ENCODE results near the gene ZNF891.

The ZNF891 gene

DNA sequence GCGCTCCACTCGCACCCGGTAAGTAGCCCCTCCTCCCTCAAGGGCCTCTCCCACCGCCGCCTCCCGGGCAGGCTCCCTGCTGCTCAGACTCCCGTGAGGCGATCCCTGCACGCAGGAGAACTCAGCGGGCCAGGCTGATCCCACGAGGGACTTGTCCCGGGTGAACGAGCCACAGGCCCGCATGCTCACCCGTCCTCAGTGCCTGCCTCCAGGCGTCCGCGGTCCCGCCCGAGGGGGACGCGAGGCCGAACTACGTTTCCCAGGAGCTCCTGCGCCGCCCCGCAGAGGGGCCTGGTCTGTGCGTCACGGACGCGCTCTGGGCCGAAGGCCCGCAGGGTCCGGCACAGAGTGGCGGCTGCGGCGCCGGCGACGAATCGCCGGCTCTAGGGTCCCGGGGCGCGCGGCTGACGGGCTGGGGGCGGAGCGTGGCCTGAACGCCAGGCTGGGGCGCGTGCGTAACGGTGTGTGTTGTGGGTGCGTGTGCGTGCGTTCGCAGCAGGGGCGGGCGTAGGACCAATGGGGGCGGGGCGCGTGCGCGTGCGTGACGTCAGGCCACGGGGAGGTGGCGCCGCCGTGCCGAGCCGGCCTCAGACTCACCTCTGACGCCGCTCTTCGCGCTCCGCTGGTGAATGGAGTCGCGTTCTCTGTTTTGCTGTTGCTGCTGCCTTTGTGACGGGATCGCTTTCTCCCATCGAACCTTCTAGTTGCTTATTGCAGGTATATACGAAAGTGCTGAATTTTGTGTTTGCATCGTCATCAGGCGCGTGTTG is at the start of gene ZNF891, which contains the start of gene ZNF10:
ZNF891 (minus strand) TSS at position 237 of the 770 bp plus-strand sequence. CDS start 8,356 bp downstream, outside the sequence.
ZNF10 (plus strand) TSS at position 590 of the 770 bp plus-strand sequence. CDS start 13,866 bp downstream, outside the sequence.
- Histone ChIP-seq H3K27ac (ENCODE audit: low read depth, low read length) (peak within 1 kb of the TSS; percentile 95), H3K27me3 (ENCODE audit: control insufficient read depth, insufficient read depth, low read length) (no peaks in the 10 kb centered on the region), H3K36me3 (ENCODE audit: control insufficient read depth, insufficient read depth, low read length) (peaks cover 24% of the 10 kb centered on the region), H3K4me1 (ENCODE audit: control insufficient read depth, insufficient read depth, low read length) (no peaks in the 10 kb centered on the region), H3K4me3 (ENCODE audit: low read length) (peak within 1 kb of the TSS; percentile 80), H3K9ac (ENCODE audit: low read length) (peak within 1 kb of the TSS; percentile 77)

DNA sequence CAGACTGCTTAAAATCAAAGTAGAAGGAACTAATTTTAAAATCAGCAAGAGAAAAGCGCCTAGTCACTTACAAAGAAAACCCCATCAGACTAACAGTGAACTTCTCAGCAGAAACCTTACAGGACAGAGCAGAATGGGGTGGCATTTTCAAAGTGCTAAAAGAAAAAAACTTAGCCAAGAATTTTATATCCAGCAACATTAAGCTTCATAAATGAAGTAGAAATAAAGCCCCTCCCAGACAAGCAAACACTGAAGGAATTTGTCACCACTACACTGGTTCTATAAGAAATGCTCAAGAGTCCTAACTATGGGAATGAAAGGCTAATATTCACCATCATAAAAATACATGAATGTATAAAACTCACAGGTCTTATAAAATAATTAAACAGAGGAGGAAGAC is 44.8 kb upstream of the ZNF891 start:
- no peaks in the 10 kb centered on the region for H3K4me1 ChIP-seq (ENCODE audit: control insufficient read depth, insufficient read depth, low read length)
- H3K4me3 ChIP-seq (ENCODE audit: low read length), result no peak overlapping the region
- no peaks in the 10 kb centered on the region for H3K27me3 ChIP-seq (ENCODE audit: control insufficient read depth, insufficient read depth, low read length)
- H3K36me3 ChIP-seq (ENCODE audit: control insufficient read depth, insufficient read depth, low read length), result no peaks in the 10 kb centered on the region
- no peak overlapping the region for H3K27ac ChIP-seq (ENCODE audit: low read depth, low read length)
- H3K9ac ChIP-seq (ENCODE audit: low read length), result no peak overlapping the region

DNA sequence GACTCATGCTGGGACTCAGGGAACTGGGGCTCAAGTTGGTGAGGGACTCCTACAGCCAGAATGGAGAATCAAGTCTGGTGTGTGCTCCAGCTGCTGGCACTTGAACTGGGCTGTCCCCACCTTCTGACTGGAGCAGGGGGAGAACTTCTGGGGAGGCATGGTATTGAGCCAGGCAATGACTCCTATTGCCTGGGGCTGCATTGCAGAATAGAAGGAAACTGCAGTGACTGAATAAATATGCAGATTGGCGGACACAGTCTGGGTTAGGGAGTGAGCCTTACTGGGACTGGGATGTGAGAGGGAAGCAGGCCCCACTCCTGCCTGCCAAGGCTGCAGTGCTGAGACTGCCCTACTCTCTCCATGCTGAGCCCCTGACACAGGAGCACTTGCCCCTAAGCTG is 42.4 kb upstream of the ZNF891 start:
- no peak overlapping the region for H3K27ac ChIP-seq (ENCODE audit: low read depth, low read length)
- H3K36me3 ChIP-seq (ENCODE audit: control insufficient read depth, insufficient read depth, low read length), result no peaks in the 10 kb centered on the region
- H3K27me3 ChIP-seq (ENCODE audit: control insufficient read depth, insufficient read depth, low read length), result no peaks in the 10 kb centered on the region
- no peaks in the 10 kb centered on the region for H3K4me1 ChIP-seq (ENCODE audit: control insufficient read depth, insufficient read depth, low read length)
- H3K4me3 ChIP-seq (ENCODE audit: low read length), result no peak overlapping the region
- H3K9ac ChIP-seq (ENCODE audit: low read length), result no peak overlapping the region

DNA sequence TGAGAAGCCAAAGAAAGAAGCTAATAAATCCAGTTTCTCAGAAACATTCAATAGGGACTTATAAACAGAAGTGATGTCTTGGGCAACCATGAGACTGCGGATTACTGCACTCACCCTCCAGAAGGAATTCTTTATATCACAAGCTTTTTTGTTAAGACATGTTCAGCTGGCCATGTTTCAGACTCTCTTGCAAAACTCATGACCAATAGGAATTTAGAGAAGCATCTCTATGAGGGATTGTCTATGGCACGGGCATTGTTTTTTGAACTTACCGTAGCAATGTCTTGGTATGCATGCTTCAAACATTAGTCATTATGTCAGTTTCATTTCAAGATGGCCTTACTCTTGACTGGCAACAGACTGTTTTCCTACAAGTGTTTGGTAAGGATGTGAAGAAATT is 35.7 kb upstream of the ZNF891 start:
- H3K9ac ChIP-seq (ENCODE audit: low read length), result no peak overlapping the region
- no peaks in the 10 kb centered on the region for H3K4me1 ChIP-seq (ENCODE audit: control insufficient read depth, insufficient read depth, low read length)
- no peaks in the 10 kb centered on the region for H3K27me3 ChIP-seq (ENCODE audit: control insufficient read depth, insufficient read depth, low read length)
- no peak overlapping the region for H3K27ac ChIP-seq (ENCODE audit: low read depth, low read length)
- no peak overlapping the region for H3K4me3 ChIP-seq (ENCODE audit: low read length)
- H3K36me3 ChIP-seq (ENCODE audit: control insufficient read depth, insufficient read depth, low read length), result no peaks in the 10 kb centered on the region

DNA sequence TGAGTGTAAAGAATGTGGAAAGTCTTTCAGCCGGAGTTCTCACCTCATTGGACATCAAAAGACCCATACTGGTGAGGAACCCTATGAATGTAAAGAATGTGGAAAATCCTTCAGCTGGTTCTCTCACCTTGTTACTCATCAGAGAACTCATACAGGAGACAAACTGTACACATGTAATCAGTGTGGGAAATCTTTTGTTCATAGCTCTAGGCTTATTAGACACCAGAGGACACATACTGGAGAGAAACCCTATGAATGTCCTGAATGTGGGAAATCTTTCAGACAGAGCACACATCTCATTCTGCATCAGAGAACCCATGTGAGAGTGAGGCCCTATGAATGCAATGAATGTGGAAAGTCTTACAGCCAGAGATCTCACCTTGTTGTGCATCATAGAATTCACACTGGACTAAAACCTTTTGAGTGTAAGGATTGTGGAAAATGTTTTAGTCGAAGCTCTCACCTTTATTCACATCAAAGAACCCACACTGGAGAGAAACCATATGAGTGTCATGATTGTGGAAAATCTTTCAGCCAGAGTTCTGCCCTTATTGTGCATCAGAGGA is 26.1 kb upstream of the ZNF891 start:
- Histone ChIP-seq H3K4me1 (ENCODE audit: control insufficient read depth, insufficient read depth, low read length) (no peaks in the 10 kb centered on the region), H3K36me3 (ENCODE audit: control insufficient read depth, insufficient read depth, low read length) (peaks cover 39% of the 10 kb centered on the region), H3K27me3 (ENCODE audit: control insufficient read depth, insufficient read depth, low read length) (no peaks in the 10 kb centered on the region), H3K27ac (ENCODE audit: low read depth, low read length) (no peak overlapping the region), H3K4me3 (ENCODE audit: low read length) (no peak overlapping the region), H3K9ac (ENCODE audit: low read length) (no peak overlapping the region)

DNA sequence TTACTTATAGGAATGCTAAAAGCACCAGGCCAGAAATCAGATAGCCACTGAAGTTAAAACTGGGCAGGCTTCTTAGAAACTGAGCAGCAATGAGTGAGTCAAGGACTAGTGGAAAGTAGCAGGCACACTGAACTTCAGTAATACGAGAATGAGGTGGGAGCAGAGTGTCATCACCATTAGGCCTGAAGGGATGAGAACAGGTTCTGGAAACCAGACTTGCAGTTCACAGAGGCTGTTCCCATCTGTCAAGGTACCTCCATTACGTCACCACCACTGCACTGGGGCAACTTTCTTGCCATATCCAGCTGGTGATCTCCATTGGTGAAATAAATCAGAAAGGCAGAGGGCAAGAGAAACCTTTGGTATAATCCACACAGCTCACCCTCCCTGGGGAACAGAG is 15.9 kb upstream of the ZNF891 start:
- Histone ChIP-seq H3K27me3 (ENCODE audit: control insufficient read depth, insufficient read depth, low read length) (no peaks in the 10 kb centered on the region), H3K27ac (ENCODE audit: low read depth, low read length) (no peak overlapping the region), H3K4me1 (ENCODE audit: control insufficient read depth, insufficient read depth, low read length) (no peaks in the 10 kb centered on the region), H3K9ac (ENCODE audit: low read length) (no peak overlapping the region), H3K4me3 (ENCODE audit: low read length) (no peak overlapping the region), H3K36me3 (ENCODE audit: control insufficient read depth, insufficient read depth, low read length) (peaks cover 21% of the 10 kb centered on the region)

DNA sequence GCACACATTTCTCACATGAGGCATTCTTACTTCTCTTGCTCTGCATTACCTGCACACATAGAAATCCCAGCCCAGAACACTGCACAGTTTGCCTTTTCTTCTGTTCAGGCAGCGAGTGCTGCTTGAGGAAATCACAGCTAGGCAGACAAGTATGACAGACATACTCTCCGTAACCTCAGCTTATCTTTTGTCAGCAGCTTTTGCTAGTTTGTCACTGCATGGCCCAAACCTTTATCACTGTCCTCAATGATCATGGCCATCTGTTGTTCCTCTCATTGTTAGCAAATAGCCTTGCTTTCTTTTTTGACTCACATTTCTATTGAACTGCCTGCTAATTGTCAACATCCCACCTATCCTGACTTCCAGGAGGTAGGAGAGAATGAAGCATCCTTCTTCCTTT is 5.7 kb upstream of the ZNF891 start:
- peaks cover 27% of the 10 kb centered on the region for H3K36me3 ChIP-seq (ENCODE audit: control insufficient read depth, insufficient read depth, low read length)
- no peak overlapping the region for H3K4me3 ChIP-seq (ENCODE audit: low read length)
- no peak overlapping the region for H3K9ac ChIP-seq (ENCODE audit: low read length)
- H3K27me3 ChIP-seq (ENCODE audit: control insufficient read depth, insufficient read depth, low read length), result no peaks in the 10 kb centered on the region
- no peak overlapping the region for H3K27ac ChIP-seq (ENCODE audit: low read depth, low read length)
- H3K4me1 ChIP-seq (ENCODE audit: control insufficient read depth, insufficient read depth, low read length), result no peaks in the 10 kb centered on the region

DNA sequence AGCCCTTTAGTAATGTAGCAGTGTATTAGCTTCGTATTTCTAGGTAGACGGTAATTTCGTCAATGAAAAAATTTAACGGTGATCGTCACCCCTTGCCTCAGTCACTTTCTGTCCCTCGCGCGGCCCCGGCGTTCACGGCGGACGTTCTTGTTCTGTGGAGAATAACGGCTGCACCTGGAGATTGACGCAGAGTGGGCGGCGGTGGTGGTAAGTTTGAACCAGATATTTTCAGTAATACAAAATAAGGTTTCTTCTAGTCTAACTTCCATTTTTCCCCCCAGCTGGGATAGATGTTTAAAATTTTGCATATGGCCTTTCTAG is 694 bp upstream of the ZNF891 start:
- H3K27ac ChIP-seq (ENCODE audit: low read depth, low read length), result peak overlapping the region; percentile 95
- H3K4me1 ChIP-seq (ENCODE audit: control insufficient read depth, insufficient read depth, low read length), result no peaks in the 10 kb centered on the region
- no peaks in the 10 kb centered on the region for H3K27me3 ChIP-seq (ENCODE audit: control insufficient read depth, insufficient read depth, low read length)
- H3K9ac ChIP-seq (ENCODE audit: low read length), result peak overlapping the region; percentile 12
- peak overlapping the region; percentile 80 for H3K4me3 ChIP-seq (ENCODE audit: low read length)
- peaks cover 24% of the 10 kb centered on the region for H3K36me3 ChIP-seq (ENCODE audit: control insufficient read depth, insufficient read depth, low read length)

DNA sequence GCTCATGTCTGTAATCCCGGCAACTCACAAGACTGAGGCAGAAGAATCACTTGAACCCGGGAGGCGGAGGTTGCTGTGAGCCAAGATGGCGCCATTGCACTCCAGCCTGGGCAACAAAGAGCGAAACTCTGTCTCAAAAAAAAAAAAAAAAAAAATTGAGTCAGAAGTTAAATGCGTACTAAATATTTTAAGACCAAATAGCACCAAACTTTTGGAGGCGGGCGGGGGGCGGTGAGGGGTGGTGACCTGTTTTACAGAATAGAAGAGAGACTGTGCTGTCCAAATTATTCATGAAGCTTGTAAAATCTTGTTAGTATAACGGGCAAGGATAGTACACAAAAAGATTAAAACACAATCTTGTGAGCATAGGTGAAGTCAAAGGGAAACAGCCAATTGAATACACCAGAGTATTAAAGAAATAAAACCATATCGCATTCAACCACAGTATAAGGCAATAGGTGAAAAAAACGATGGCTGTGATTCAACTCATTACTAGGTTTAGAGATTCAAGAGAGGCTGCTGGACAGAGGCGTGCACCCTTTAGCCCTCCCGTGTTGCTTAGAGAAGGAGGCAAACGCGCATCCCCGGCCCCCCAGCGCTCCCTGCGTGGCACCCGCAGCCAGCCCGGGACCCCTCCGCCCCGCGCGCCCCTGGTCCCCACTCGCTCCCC is 571 bp downstream of the ZNF891 start:
- Histone ChIP-seq H3K36me3 (ENCODE audit: control insufficient read depth, insufficient read depth, low read length) (peaks cover 23% of the 10 kb centered on the region), H3K9ac (ENCODE audit: low read length) (peak overlapping the region; percentile 77), H3K27me3 (ENCODE audit: control insufficient read depth, insufficient read depth, low read length) (no peaks in the 10 kb centered on the region), H3K4me3 (ENCODE audit: low read length) (peak overlapping the region; percentile 80), H3K27ac (ENCODE audit: low read depth, low read length) (peak overlapping the region; percentile 95), H3K4me1 (ENCODE audit: control insufficient read depth, insufficient read depth, low read length) (no peaks in the 10 kb centered on the region)

DNA sequence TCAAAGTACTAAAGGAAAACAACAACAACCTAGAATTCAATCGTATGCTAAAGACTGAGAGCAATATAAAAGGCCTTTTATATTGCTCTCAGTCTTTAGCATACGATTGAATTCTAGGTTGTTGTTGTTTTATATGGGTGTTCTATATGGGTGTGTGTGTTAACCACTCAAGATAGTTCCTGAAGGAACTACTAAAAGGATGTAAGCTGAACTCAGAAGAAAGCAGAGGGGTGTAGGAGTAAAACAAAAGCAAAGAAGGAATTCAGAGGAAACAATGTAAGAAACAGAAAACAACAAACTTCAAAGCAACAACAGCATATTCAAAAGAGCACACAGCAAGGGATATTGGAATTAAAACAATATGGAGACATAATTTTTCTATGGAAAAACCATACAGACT is 5.4 kb downstream of the ZNF891 start:
- H3K4me1 ChIP-seq (ENCODE audit: control insufficient read depth, insufficient read depth, low read length), result no peaks in the 10 kb centered on the region
- H3K9ac ChIP-seq (ENCODE audit: low read length), result no peak overlapping the region
- H3K27ac ChIP-seq (ENCODE audit: low read depth, low read length), result no peak overlapping the region
- H3K36me3 ChIP-seq (ENCODE audit: control insufficient read depth, insufficient read depth, low read length), result peaks cover 29% of the 10 kb centered on the region
- no peaks in the 10 kb centered on the region for H3K27me3 ChIP-seq (ENCODE audit: control insufficient read depth, insufficient read depth, low read length)
- no peak overlapping the region for H3K4me3 ChIP-seq (ENCODE audit: low read length)

DNA sequence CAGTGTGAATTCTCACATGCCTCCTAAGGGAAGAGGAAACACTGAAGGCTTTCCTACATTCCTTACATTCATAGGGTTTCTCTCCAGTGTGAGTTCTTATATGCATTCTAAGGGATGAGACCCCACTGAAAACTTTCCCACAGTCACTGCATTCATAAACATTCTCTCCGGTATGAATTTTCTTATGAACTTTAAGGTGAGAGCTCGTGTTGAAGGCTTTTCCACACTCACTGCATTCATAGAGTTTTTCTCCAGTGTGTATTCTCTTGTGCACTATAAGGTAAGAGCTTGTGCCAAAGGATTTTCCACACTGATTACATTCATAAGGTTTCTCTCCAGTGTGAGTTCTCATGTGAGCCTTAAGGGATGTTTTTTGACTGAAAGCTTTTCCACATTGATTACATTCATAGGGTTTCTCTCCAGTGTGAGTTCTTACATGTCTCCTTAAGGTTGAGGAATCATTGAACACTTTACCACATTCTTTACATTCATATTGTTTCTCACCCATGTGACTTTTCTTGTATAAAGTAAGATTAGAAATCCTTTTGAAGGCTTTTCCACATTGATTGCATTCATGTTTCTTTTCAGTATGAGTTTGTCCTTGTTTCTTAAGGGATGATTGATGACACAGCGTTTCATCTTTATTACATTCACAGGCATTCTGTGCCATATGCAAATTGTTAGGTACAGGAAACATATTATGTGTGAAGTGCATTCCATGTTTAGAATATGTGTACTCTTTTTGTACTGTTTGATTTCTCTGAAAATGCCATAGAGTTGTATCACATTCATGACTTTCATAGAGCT is 9.5 kb downstream of the ZNF891 start:
- peak overlapping the region; percentile 33 for H3K4me3 ChIP-seq (ENCODE audit: low read length)
- peaks cover 23% of the 10 kb centered on the region for H3K36me3 ChIP-seq (ENCODE audit: control insufficient read depth, insufficient read depth, low read length)

DNA sequence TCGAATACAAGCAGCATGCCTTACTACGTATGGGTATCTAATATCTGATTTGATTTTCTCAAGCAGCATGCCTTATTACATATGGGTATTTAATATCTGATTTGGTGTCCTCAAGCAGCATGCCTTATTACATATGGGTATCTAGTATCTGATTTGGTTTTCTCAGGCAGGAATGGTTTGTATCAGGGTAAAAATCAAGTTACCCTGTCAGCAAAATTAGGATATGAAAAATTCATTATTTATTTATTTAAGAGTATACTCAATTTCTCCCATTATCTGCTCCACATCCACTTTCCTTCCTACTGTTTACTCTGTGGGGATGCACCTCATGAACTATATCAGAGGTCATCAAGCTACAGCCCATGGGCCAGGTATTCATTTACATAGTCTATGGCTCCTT is 21.9 kb downstream of the ZNF891 start:
- peaks cover 33% of the 10 kb centered on the region for H3K36me3 ChIP-seq (ENCODE audit: control insufficient read depth, insufficient read depth, low read length)
- H3K27ac ChIP-seq (ENCODE audit: low read depth, low read length), result no peak overlapping the region
- H3K9ac ChIP-seq (ENCODE audit: low read length), result no peak overlapping the region
- no peak overlapping the region for H3K4me3 ChIP-seq (ENCODE audit: low read length)
- no peaks in the 10 kb centered on the region for H3K27me3 ChIP-seq (ENCODE audit: control insufficient read depth, insufficient read depth, low read length)
- H3K4me1 ChIP-seq (ENCODE audit: control insufficient read depth, insufficient read depth, low read length), result no peaks in the 10 kb centered on the region

More for the DNA sequence above, 9.5 kb downstream of the ZNF891 start:
- no peak overlapping the region for H3K9ac ChIP-seq (ENCODE audit: low read length)
- no peak overlapping the region for H3K27ac ChIP-seq (ENCODE audit: low read depth, low read length)
- no peaks in the 10 kb centered on the region for H3K27me3 ChIP-seq (ENCODE audit: control insufficient read depth, insufficient read depth, low read length)
- no peaks in the 10 kb centered on the region for H3K4me1 ChIP-seq (ENCODE audit: control insufficient read depth, insufficient read depth, low read length)
